T-helper 9 cell (primary cell): Measurements from ENCODE around the gene ZNF768.
"Not testable (repeated sequence)": the region's sequence is repeated elsewhere in the genome, so short reads cannot be mapped to it uniquely, and the experiment has no call there.

Experiments
- DNase-seq: peaks from one replicate; pipeline ENCODE4 v3.0.0-alpha.2; 2020

ZNF768 gene

GRCh38 chr16:30555315-30556124 lies 29.2 kb upstream of the ZNF768 start:
- no peak for DNase-seq

DNA sequence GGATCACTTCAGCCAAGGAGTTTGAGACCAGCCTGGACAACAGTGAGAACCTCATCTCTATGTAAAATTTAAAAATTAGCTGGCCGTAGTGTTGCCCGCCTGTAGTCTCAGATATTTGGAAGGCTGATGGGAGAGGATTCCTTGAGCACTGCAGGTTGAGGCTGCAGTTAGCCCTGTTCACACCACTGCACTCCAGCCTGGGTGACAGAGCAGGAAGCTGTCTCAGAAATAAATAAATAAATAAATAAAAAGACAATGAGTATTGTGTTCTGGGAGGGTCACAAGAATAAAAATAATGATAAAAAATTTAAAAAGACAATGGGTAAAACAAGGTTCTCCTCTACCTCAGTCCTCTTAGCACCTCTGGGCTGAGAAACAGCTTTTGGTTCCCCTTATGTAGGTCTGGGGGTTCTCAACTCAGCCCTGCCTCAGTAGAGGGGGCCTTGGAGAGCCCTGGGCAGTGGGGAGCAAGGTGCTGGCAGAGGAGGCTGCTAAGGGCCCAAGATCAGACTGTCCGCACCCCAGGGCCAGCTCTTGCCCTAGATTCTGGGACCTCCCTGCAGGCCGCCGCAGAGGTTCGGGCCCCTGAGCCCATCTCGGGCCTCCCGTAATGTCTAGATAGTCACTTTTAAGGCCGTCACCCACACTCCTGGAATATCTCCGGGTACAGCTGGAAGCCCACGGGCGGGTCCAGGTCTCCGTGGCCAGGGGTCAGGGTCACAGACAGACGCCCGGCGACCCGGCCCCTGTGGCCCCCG lies 28.4 kb upstream of the ZNF768 start:
- no peak for DNase-seq

GRCh38 chr16:30553393-30553899 lies 27.1 kb upstream of the ZNF768 start:
- DNase-seq: no peak

- DNase-seq: no peak
Observed at GRCh38 chr16:30552956-30553355, 26.6 kb upstream of the ZNF768 start.

GRCh38 chr16:30551781-30552180 lies 25.4 kb upstream of the ZNF768 start:
- DNase-seq: peak; percentile 70

- no peak for DNase-seq
Observed at GRCh38 chr16:30548416-30549253, 22.3 kb upstream of the ZNF768 start.

DNA sequence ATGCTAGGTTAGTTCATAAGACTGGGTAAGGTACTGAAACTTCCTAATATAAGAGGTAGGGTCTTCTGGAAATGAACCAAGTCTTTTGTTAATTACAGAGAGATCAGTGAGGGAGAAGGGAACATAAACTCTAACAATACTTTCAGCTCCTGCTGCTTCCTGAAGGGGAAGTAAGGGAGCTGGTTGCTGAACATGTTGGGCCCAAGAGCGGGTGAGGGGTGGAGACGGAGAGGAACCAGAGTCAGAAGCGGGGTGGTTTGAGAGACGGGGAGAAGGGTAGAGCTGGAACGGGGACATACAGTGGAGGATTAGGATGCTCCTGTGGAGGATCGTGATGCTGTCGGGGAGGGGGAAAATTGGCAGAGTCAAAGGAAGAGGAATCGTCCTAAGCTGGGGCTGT lies 19.7 kb upstream of the ZNF768 start:
- DNase-seq: no peak

GRCh38 chr16:30543067-30543466 lies 16.7 kb upstream of the ZNF768 start:
- no peak for DNase-seq

DNA sequence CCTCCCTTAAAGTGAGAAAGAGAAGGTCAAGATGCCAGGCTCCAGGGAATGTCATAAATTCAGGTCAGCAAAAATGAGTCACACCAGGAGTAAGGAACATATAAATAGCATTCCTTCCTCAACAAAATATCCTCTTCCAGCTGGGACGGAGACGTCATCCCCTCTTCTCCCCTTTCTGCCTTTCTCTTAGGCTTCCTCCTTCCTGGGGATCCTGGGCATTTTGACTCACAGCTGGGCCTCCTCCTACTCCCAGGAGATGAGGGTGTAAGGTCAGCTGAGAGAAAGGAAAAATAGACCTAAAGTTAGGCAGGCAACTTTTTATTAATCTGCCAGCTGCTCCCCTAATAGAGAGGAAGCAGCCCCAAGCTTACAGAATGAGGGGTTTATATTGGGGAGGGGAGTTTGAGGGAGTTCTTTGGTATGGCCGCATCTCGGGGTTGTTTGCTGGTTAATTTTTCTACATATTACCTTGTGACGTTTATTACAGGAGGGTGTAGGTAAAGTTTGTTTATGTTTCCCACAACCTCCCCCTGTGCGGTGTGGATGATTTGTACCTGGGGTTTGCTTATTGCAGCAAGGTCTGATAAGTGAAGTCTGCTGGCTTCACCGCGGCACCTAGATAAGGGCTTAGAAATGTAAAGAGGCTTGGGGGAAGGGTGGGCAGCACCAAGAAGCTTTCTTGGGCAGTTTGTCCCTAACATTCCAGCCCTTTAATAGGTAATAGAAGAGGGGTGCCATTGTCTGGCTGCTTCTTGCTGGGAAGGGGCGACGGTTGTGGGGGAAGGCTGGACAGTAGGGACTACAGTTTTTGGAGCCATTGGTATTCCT lies 15.3 kb upstream of the ZNF768 start:
- DNase-seq: no peak

GRCh38 chr16:30540916-30541464 lies 14.6 kb upstream of the ZNF768 start:
- DNase-seq: not testable (repeated sequence)

GRCh38 chr16:30539986-30540526 lies 13.7 kb upstream of the ZNF768 start:
- DNase-seq: not testable (repeated sequence)

DNA sequence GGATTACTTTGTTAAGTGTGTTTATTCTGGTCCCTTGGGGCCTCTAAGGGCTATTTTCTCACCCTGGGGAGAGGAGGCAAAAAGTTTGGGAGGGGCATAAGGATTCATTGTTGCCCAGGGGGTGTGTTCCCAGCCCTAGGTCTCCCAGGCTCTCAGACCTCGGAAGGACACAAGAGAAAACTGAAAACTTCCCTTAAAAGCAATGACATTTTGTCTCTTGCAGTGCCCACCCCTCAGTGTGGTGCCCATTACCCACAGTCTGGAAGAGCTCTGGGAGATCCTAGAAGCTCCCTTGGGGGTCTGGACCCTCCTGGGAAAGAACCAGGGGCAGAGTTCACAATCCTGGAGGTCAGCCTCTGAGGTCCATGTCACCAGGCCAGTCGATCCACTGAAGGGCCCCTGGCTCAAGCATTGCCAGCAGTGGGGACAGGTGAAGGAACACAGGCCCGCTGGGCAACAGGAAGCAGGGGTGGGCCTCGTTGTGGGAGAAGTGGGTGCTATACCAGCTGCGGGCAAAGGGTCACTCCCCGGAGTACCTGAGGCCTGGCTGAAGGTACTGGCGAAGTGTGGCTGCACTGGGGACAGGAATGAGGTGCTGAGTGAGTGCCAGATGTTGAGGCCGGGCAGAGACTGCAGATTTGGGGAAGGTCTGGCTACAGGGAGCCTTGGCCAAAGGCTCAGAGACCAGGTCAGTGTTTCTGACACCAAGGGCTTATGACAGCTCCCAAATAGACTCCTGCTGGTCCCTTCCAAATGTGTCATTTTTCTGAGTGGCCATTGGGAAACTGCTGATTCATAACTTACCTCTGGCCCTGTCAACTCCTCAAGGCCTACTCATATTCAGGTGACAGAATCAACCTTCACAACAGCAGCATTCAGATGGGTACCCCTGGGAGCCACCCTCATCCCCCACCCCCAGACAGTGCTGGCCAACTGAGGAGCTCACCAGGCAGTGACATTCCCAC lies 12.9 kb upstream of the ZNF768 start:
- no peak for DNase-seq

- not testable (repeated sequence) for DNase-seq
Observed at GRCh38 chr16:30536391-30537024, 10.1 kb upstream of the ZNF768 start.

DNA sequence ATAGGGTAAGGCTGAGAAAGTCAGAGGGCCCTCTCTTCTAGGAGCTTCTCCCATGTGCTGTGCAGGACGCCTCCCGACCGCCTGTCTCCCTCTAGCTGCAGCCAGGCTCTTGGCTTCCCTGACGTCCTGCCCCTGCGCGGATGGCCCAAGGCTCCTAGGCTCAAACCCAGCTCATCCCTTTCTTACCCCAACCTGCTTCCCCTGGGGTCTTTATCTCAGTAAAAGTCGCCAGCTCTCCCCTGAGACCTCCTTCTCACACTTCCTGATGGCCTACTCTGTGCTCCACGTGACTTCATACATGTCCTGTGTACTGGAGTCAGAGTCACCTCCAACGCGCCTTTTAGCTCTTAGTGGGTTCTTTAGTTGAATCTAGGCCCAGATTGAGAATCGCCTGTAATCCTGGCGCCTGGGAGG lies 9.4 kb upstream of the ZNF768 start:
- DNase-seq: peak; percentile 44

DNA sequence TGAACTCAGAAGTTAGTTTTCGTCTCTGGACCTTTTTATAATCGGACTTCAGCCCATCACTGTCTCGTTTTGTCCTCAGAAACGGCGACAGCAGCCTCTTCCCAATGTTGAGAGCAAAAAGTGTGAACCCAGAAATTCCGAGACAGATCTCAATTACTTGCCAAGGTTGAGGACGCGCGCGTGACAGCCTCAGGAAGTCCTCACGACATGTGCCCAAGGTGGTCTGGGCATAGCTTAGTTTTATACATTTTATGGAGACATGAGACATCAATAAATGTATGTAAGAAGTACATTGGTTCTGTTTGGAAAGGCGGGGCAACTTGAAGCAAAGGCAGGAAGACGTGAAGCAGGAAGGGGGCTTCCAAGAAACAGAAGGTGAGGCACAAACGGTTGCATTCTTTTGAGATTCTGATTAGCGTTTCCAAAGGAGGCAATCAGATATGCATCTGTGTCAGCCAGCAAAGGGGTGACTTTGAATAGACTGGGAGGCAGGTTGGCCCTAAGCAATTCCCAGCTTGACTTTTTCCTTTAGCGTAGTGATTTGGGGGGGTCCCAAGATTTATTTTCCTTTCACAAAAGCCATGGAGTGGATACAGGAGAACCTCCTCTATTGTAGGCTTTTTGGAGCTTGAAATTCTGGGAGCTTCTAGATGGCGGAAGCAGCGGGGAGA lies 8.9 kb upstream of the ZNF768 start:
- DNase-seq: no peak

DNA sequence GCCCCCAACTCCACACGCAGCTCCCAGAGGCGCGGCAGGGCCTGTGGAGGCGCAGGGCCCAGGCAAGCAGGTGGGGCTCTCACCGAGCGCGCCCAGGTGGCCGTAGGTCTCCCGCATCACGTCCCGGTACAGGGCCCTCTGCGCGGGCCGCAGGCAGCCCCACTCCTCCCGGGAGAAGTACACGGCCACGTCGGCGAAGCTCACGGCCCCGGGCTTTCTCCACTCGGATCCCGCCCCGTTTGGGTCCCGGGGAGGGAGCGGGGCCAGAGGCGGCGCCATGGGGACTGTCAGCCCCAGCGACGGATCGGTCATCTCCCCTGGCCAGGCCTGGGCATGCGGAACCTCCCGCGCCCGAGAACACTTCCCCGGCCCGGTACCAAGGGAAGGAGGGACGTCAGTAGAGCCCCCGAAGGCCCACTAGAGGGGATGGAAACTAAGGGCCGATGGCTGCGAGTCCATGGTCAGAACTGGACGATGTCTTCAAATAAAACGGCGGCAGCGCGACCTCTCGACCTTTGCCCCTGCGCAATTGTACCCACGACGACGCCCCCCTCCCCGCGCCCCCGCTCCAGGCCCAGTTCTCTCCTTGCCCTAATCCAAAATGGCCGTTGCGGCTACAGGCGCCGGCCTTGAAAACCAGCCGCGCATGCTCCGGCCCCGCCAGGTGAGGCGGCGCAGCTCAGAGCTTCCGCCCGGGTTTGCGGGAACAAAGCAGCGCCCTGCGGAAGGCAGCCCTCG lies 8.2 kb upstream of the ZNF768 start, which contains the start of gene ZNF747:
ZNF747 (minus strand) TSS at position 491 of the 738 bp plus-strand sequence; CDS start at position 312, 179 bp downstream.
- DNase-seq: peak; percentile 91

DNA sequence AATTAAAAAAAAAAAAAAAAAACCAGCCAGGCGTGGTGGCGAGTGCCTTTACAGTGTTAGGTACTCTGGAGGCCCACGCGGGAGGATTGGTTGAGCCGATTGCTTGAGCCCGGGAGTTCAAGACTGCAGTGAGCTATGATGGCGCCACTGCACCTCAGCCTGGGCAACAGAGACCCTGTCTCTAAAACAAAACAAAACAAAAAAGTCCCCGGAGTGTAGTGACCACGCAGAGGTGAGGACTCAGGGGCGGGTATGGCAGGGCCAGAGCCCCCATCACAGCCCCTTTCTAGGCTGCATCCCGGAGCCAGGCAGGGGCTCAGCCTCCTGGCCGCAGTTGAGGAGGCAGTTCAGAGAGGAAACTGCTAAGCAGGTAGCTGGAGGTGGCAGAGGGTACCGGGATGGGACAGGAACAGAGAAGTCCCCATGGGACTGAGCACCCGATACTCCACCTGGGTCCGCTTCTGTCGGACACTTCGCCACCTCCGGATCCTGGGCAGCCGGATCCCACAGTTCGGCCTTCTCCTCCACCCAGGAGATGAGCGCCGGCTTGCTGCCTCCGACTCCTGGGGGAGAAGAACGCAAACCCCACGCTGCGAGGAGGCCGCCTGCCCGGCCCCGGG lies 7.5 kb upstream of the ZNF768 start:
- DNase-seq: no peak

GRCh38 chr16:30533146-30533522 lies 6.8 kb upstream of the ZNF768 start:
- no peak for DNase-seq
